KOPT-K1 (cell line): Measurements from ENCODE around the gene BSPRY.

Experiments used
- H3K27ac ChIP-seq: fragments of 200-600 bp; sonication (generic); 2 replicates; pipeline ENCODE4 v1.5.1; 2016; ENCODE audit warnings: antibody characterized with exemption, mild to moderate bottlenecking, low read depth, low read length; ENCODE audit not compliant: poor library complexity, severe bottlenecking
- H3K36me3 ChIP-seq: fragments of 200-600 bp; sonication (generic); 2 replicates; pipeline ENCODE4 v1.5.1; 2017; ENCODE audit warnings: antibody characterized with exemption, mild to moderate bottlenecking, low read length, moderate library complexity; ENCODE audit not compliant: insufficient read depth
- H3K9me3 ChIP-seq: fragments of 200-600 bp; sonication (generic); 2 replicates; pipeline ENCODE4 v1.5.1; 2017; ENCODE audit warnings: antibody characterized with exemption, low read length, mild to moderate bottlenecking; ENCODE audit not compliant: insufficient read depth, poor library complexity, severe bottlenecking

BSPRY gene

GRCh38 chr9:113416149-113416721 is 66.9 kb downstream of the BSPRY start:
- H3K27ac ChIP-seq, result no peak overlapping the region
- no peaks in the 10 kb centered on the region for H3K36me3 ChIP-seq
- H3K9me3 ChIP-seq, result no peaks in the 10 kb centered on the region

GRCh38 chr9:113417370-113417769 is 68.0 kb downstream of the BSPRY start:
- Histone ChIP-seq H3K36me3 (no peaks in the 10 kb centered on the region), H3K27ac (no peak overlapping the region), H3K9me3 (no peaks in the 10 kb centered on the region)
